Ectodermal cell (in vitro differentiated cells): ENCODE measurements around the gene CCER1.
"Not testable (repeated sequence)": the region's sequence is repeated elsewhere in the genome, so short reads cannot be mapped to it uniquely, and the experiment has no call there.

ENCODE experiments used
- H3K27ac ChIP-seq: 2 replicates; pipeline ENCODE4 v1.7.0; 2013; ENCODE audit warnings: mild to moderate bottlenecking, low read depth, low read length; ENCODE audit not compliant: insufficient read depth, poor library complexity, severe bottlenecking
- H3K27me3 ChIP-seq: 2 replicates; pipeline ENCODE4 v1.7.0; 2013; ENCODE audit warnings: mild to moderate bottlenecking, low read length; ENCODE audit not compliant: insufficient read depth, control insufficient read depth, poor library complexity, severe bottlenecking
- H3K36me3 ChIP-seq: one replicate; pipeline ENCODE4 v1.7.0; 2013; ENCODE audit warnings: low read length; ENCODE audit not compliant: control insufficient read depth, insufficient read depth
- H3K4me1 ChIP-seq: one replicate; pipeline ENCODE4 v1.7.0; 2013; ENCODE audit warnings: low read length; ENCODE audit not compliant: control insufficient read depth, insufficient read depth
- H3K4me3 ChIP-seq: 2 replicates; pipeline ENCODE4 v1.7.0; 2013; ENCODE audit warnings: low read depth, low read length, control low read depth; ENCODE audit not compliant: insufficient read depth
- H3K9me3 ChIP-seq: 2 replicates; pipeline ENCODE4 v1.7.0; 2013; ENCODE audit warnings: mild to moderate bottlenecking, low read length, moderate library complexity; ENCODE audit not compliant: control insufficient read depth
- WGBS, 2 experiments: methylation state at CpG; one replicate each; pipeline ENCODE4 v1.1.7; 2013; ENCODE audit warnings: missing lambda C conversion rate in 2 of 2; 5-methylcytosine and 5-hydroxymethylcytosine counted together

CCER1 gene

GRCh38 chr12:90987101-90987500 lies 32.1 kb upstream of the CCER1 start:
- H3K27ac ChIP-seq: no peak overlapping the region
- no peaks in the 10 kb centered on the region for H3K27me3 ChIP-seq
- no peaks in the 10 kb centered on the region for H3K9me3 ChIP-seq
- no peaks in the 10 kb centered on the region for H3K4me1 ChIP-seq
- H3K36me3 ChIP-seq: no peaks in the 10 kb centered on the region
- 97 to 100% methylated on average over 1 of the region's 1 CpG for WGBS, 2 experiments
- H3K4me3 ChIP-seq: no peak overlapping the region

GRCh38 chr12:90985331-90985730 lies 30.4 kb upstream of the CCER1 start:
- not testable (repeated sequence) for H3K36me3 ChIP-seq, H3K4me1 ChIP-seq, H3K4me3 ChIP-seq, H3K27ac ChIP-seq, H3K9me3 ChIP-seq, H3K27me3 ChIP-seq
- WGBS, 2 experiments: 95 to 96% methylated on average over 3 of the region's 3 CpGs

- Histone ChIP-seq H3K27me3 (no peaks in the 10 kb centered on the region), H3K4me3 (no peak overlapping the region), H3K36me3 (no peaks in the 10 kb centered on the region), H3K4me1 (no peaks in the 10 kb centered on the region), H3K9me3 (no peaks in the 10 kb centered on the region), H3K27ac (no peak overlapping the region)
- 20 to 21% methylated on average over 3 of the region's 3 CpGs for WGBS, 2 experiments
Observed at GRCh38 chr12:90984114-90984513, 29.1 kb upstream of the CCER1 start.

- no peaks in the 10 kb centered on the region for H3K4me1 ChIP-seq
- H3K36me3 ChIP-seq: no peaks in the 10 kb centered on the region
- H3K27me3 ChIP-seq: no peaks in the 10 kb centered on the region
- no peak overlapping the region for H3K27ac ChIP-seq
- 96 to 100% methylated on average over 1 of the region's 1 CpG for WGBS, 2 experiments
- no peaks in the 10 kb centered on the region for H3K9me3 ChIP-seq
- H3K4me3 ChIP-seq: no peak overlapping the region
Observed at GRCh38 chr12:90982170-90982569, 27.2 kb upstream of the CCER1 start.

GRCh38 chr12:90979951-90980350 lies 25.0 kb upstream of the CCER1 start:
- H3K36me3 ChIP-seq: no peaks in the 10 kb centered on the region
- no peak overlapping the region for H3K27ac ChIP-seq
- 90 to 94% methylated on average over 2 to 3 of the region's 3 CpGs for WGBS, 2 experiments
- no peaks in the 10 kb centered on the region for H3K4me1 ChIP-seq
- H3K4me3 ChIP-seq: no peak overlapping the region
- no peaks in the 10 kb centered on the region for H3K9me3 ChIP-seq
- no peaks in the 10 kb centered on the region for H3K27me3 ChIP-seq

GRCh38 chr12:90979019-90979418 lies 24.0 kb upstream of the CCER1 start:
- WGBS, 2 experiments: 92 to 95% methylated on average over 3 of the region's 3 CpGs
- no peaks in the 10 kb centered on the region for H3K36me3 ChIP-seq
- H3K27ac ChIP-seq: no peak overlapping the region

GRCh38 chr12:90978117-90978770 lies 23.3 kb upstream of the CCER1 start:
- WGBS, 2 experiments: no CpG with 5 or more reads among the region's 1 CpG
- Histone ChIP-seq H3K27me3 (no peaks in the 10 kb centered on the region), H3K9me3 (no peaks in the 10 kb centered on the region), H3K36me3 (no peaks in the 10 kb centered on the region), H3K4me1 (no peaks in the 10 kb centered on the region), H3K4me3 (no peak overlapping the region), H3K27ac (no peak overlapping the region)

More at GRCh38 chr12:90979019-90979418, 24.0 kb upstream of the CCER1 start:
- Histone ChIP-seq H3K4me3 (no peak overlapping the region), H3K9me3 (no peaks in the 10 kb centered on the region), H3K4me1 (no peaks in the 10 kb centered on the region), H3K27me3 (no peaks in the 10 kb centered on the region)

GRCh38 chr12:90977224-90977623 lies 22.2 kb upstream of the CCER1 start:
- Histone ChIP-seq H3K4me1 (no peaks in the 10 kb centered on the region), H3K27ac (no peak overlapping the region), H3K9me3 (no peaks in the 10 kb centered on the region), H3K36me3 (no peaks in the 10 kb centered on the region), H3K27me3 (no peaks in the 10 kb centered on the region), H3K4me3 (no peak overlapping the region)
- 100% methylated on average over 1 of the region's 1 CpG for WGBS, 2 experiments

- Histone ChIP-seq H3K36me3 (no peaks in the 10 kb centered on the region), H3K4me3 (no peak overlapping the region), H3K4me1 (no peaks in the 10 kb centered on the region), H3K27me3 (no peaks in the 10 kb centered on the region), H3K9me3 (no peaks in the 10 kb centered on the region), H3K27ac (no peak overlapping the region)
Observed at GRCh38 chr12:90974286-90974685, 19.3 kb upstream of the CCER1 start.

- H3K27ac ChIP-seq: no peak overlapping the region
- H3K27me3 ChIP-seq: no peaks in the 10 kb centered on the region
- H3K9me3 ChIP-seq: no peaks in the 10 kb centered on the region
- H3K4me1 ChIP-seq: no peaks in the 10 kb centered on the region
- no peaks in the 10 kb centered on the region for H3K36me3 ChIP-seq
- H3K4me3 ChIP-seq: no peak overlapping the region
Observed at GRCh38 chr12:90972226-90972625, 17.2 kb upstream of the CCER1 start.

GRCh38 chr12:90970911-90971310 lies 15.9 kb upstream of the CCER1 start:
- H3K27me3 ChIP-seq: no peaks in the 10 kb centered on the region
- H3K9me3 ChIP-seq: no peaks in the 10 kb centered on the region
- H3K4me1 ChIP-seq: no peaks in the 10 kb centered on the region
- no peaks in the 10 kb centered on the region for H3K36me3 ChIP-seq
- H3K4me3 ChIP-seq: no peak overlapping the region
- no peak overlapping the region for H3K27ac ChIP-seq
